CD14-positive monocyte (primary cell): ENCODE measurements around the gene BLCAP. TPM values are rescaled to one million over a fixed set of nuclear protein-coding genes. Genes with fewer than 3 reads are reported as not detected.
A peak's percentile ranks its signal among the peaks of the same experiment; 100 is the strongest.

Experiments
- DNase-seq, 3 donors: peaks; one replicate each; pipeline ENCODE4 v3.0.0-alpha.2; 2011 to 2022
- H2AFZ ChIP-seq: 2 replicates; pipeline ENCODE4 v1.6.0; 2012; ENCODE audit warnings: mild to moderate bottlenecking, low read depth, low read length, inconsistent platforms; ENCODE audit not compliant: insufficient read depth, poor library complexity, severe bottlenecking
- H3K27ac ChIP-seq, 2 donors: 1 replicate in 1 of 2; 2 replicates in 1 of 2; pipeline ENCODE4 v1.5.1; 2012 to 2013; ENCODE audit warnings: low read length in 2 of 2, control low read depth in 1 of 2, inconsistent platforms in 1 of 2, low read depth in 1 of 2, mild to moderate bottlenecking in 1 of 2
- H3K27me3 ChIP-seq, 2 donors: one replicate each; pipeline versions ENCODE4 v1.6.0 to v1.6.1; 2011 to 2013; ENCODE audit warnings: low read length in 2 of 2; ENCODE audit not compliant: control insufficient read depth in 2 of 2, insufficient read depth in 2 of 2
- H3K36me3 ChIP-seq, 2 donors: replicated peaks in 1 of 2; 1 replicate in 1 of 2; 2 replicates in 1 of 2; pipeline versions ENCODE4 v1.5.1 to v1.6.1; 2012 to 2013; ENCODE audit warnings: low read length in 2 of 2, control low read depth in 1 of 2, inconsistent platforms in 1 of 2, mild to moderate bottlenecking in 1 of 2; ENCODE audit not compliant: insufficient read depth in 2 of 2, control insufficient read depth in 1 of 2
- H3K4me1 ChIP-seq, 2 donors: 1 replicate in 1 of 2; 2 replicates in 1 of 2; pipeline versions ENCODE4 v1.5.1 to v1.6.1; 2012 to 2013; ENCODE audit warnings: low read length in 2 of 2, control low read depth in 1 of 2, inconsistent platforms in 1 of 2, mild to moderate bottlenecking in 1 of 2, moderate library complexity in 1 of 2; ENCODE audit not compliant: insufficient read depth in 2 of 2, control insufficient read depth in 1 of 2
- H3K4me2 ChIP-seq: replicated peaks from 2 replicates; pipeline ENCODE3; 2012; ENCODE audit warnings: low read length, moderate library complexity, mild to moderate bottlenecking; ENCODE audit not compliant: poor library complexity, severe bottlenecking; ENCODE audit errors: extremely low read depth
- H3K4me3 ChIP-seq, 3 experiments: fragments of 200-600 bp in 1 of 3; sonication (generic) in 1 of 3; replicated peaks in 1 of 3; 1 replicate in 2 of 3; 2 replicates in 1 of 3; pipeline ENCODE4 v1.5.1; 2011 to 2013; ENCODE audit warnings: low read length in 3 of 3, mild to moderate bottlenecking in 3 of 3, control low read depth in 2 of 3, low read depth in 2 of 3, inconsistent platforms in 1 of 3, moderate library complexity in 1 of 3
- H3K79me2 ChIP-seq: 2 replicates; pipeline ENCODE4 v1.6.0; 2012; ENCODE audit warnings: mild to moderate bottlenecking, control low read depth, inconsistent platforms, low read length, moderate library complexity; ENCODE audit not compliant: insufficient read depth
- H3K9ac ChIP-seq: 2 replicates; pipeline ENCODE4 v1.6.0; 2017; ENCODE audit warnings: low read length, mild to moderate bottlenecking; ENCODE audit not compliant: insufficient read depth, poor library complexity, severe bottlenecking
- H3K9me3 ChIP-seq, 2 donors: replicated peaks in 1 of 2; 1 replicate in 1 of 2; 2 replicates in 1 of 2; pipeline versions ENCODE4 v1.5.1 to v1.6.1; 2012 to 2013; ENCODE audit warnings: low read length in 2 of 2, control low read depth in 1 of 2; ENCODE audit not compliant: control insufficient read depth in 1 of 2, insufficient read depth in 1 of 2
- H4K20me1 ChIP-seq: 2 replicates; pipeline ENCODE4 v1.6.0; 2012; ENCODE audit warnings: mild to moderate bottlenecking, low read length, control low read depth, moderate library complexity; ENCODE audit not compliant: insufficient read depth
- H3K27ac Mint-ChIP-seq, 7 donors: one replicate each; pipeline ENCODE4 v1.8.0; 2020; ENCODE audit warnings: mild to moderate bottlenecking in 7 of 7, mixed read lengths in 7 of 7, moderate library complexity in 6 of 7, inconsistent platforms in 2 of 7
- H3K27me3 Mint-ChIP-seq, 3 donors: one replicate each; pipeline ENCODE4 v1.8.0; 2021 to 2022; ENCODE audit warnings: low read depth in 3 of 3, mild to moderate bottlenecking in 3 of 3, mixed read lengths in 3 of 3, moderate library complexity in 3 of 3, inconsistent platforms in 1 of 3
- H3K36me3 Mint-ChIP-seq, 2 donors: one replicate each; pipeline ENCODE4 v1.8.0; 2020; ENCODE audit warnings: mixed read lengths in 2 of 2, inconsistent platforms in 1 of 2, mild to moderate bottlenecking in 1 of 2
- H3K4me1 Mint-ChIP-seq: one replicate; pipeline ENCODE4 v1.8.0; 2020; ENCODE audit warnings: mild to moderate bottlenecking, mixed read lengths
- H3K4me3 Mint-ChIP-seq, 2 donors: one replicate each; pipeline ENCODE4 v1.8.0; 2020; ENCODE audit warnings: mild to moderate bottlenecking in 2 of 2, mixed read lengths in 2 of 2, moderate library complexity in 1 of 2
- H3K9me3 Mint-ChIP-seq, 7 donors: one replicate each; pipeline ENCODE4 v1.8.0; 2020 to 2022; ENCODE audit warnings: mixed read lengths in 7 of 7, mild to moderate bottlenecking in 6 of 7, moderate library complexity in 6 of 7, inconsistent platforms in 2 of 7
- CTCF ChIP-seq: fragments of 200-600 bp; IDR thresholded peaks from one replicate; pipeline ENCODE4 v1.8.0; 2022; ENCODE audit warnings: antibody characterized with exemption, mild to moderate bottlenecking
- WGBS: methylation state at CpG from one replicate; pipeline ENCODE4 v1.1.5; 2013; ENCODE audit warnings: missing lambda C conversion rate; ENCODE audit not compliant: insufficient coverage; 5-methylcytosine and 5-hydroxymethylcytosine counted together
- intact Hi-C, 2 donors: fragments of 100-400 bp; cut with micrococcal nuclease; formaldehyde crosslinking; loops; one replicate each; pipeline versions ENCODE4 v1.15.0 to v1.15.1; 2023
- polyA plus RNA-seq, 3 donors: library from polyadenylated mRNA; depleted of rRNA in 1 of 3; unstranded in 2 of 3; stranded (reverse) in 1 of 3; fragments of 300-500 nt in 2 of 3; fragments of >200 nt in 1 of 3; fragmentation: Illumina TruSeq in 2 of 3; gene quantifications; 1 replicate in 2 of 3; 2 replicates in 1 of 3; pipeline ENCODE4 v1.2.3, GENCODE V29; 2012 to 2021

The BLCAP gene
- polyA plus RNA-seq, 3 donors: 45.3 to 54.5 (median 53.3) TPM

GRCh38 chr20:37566590-37567330 is 39.1 kb upstream of the BLCAP start:
- H3K4me1 ChIP-seq: no peaks in the 10 kb centered on the region
- peaks cover 41 to 69% (median 46%) of the 10 kb centered on the region in 3 donors for H3K27me3 Mint-ChIP-seq
- H3K27me3 ChIP-seq: peaks cover 9 to 38% of the 10 kb centered on the region in 2 donors
- H4K20me1 ChIP-seq: no peaks in the 10 kb centered on the region
- DNase-seq: no peak
- no peak overlapping the region for H3K4me3 ChIP-seq
- no peaks in the 10 kb centered on the region for H3K9me3 ChIP-seq
- H3K4me1 Mint-ChIP-seq: peaks cover 6% of the 10 kb centered on the region
- H3K36me3 ChIP-seq: no peaks in the 10 kb centered on the region
- H2AFZ ChIP-seq: no peak overlapping the region
- H3K9me3 Mint-ChIP-seq: peaks cover 0 to 3% (median 0%) of the 10 kb centered on the region in 7 donors
- intact Hi-C loops: loop anchor here (5.0 to 10.0 kb wide), 2 partner anchors 426 to 428 kb away; no protein-coding TSS in a partner anchor
- peak overlapping the region in 1 of 2 donors; percentile 46 for H3K4me3 Mint-ChIP-seq
- H3K27ac ChIP-seq: no peak overlapping the region
- no peak for TF ChIP-seq CTCF
- no peak overlapping the region for H3K9ac ChIP-seq
- H3K79me2 ChIP-seq: no peaks in the 10 kb centered on the region
- 75% methylated on average over 4 of the region's 5 CpGs for WGBS
- no peak overlapping the region for H3K27ac Mint-ChIP-seq
- H3K36me3 Mint-ChIP-seq: no peaks in the 10 kb centered on the region
- no peak overlapping the region for H3K4me2 ChIP-seq

GRCh38 chr20:37565134-37565811 is 37.6 kb upstream of the BLCAP start:
- no peaks in the 10 kb centered on the region for H3K9me3 ChIP-seq
- peaks cover 6% of the 10 kb centered on the region for H3K4me1 Mint-ChIP-seq
- H2AFZ ChIP-seq: no peak overlapping the region
- H3K27ac Mint-ChIP-seq: peak overlapping the region in 1 of 7 donors; percentile 36
- peaks cover 0 to 3% (median 0%) of the 10 kb centered on the region in 7 donors for H3K9me3 Mint-ChIP-seq
- no peaks in the 10 kb centered on the region for H4K20me1 ChIP-seq
- peak overlapping the region in 1 of 2 donors; percentile 68 for H3K4me3 Mint-ChIP-seq
- H3K4me1 ChIP-seq: no peaks in the 10 kb centered on the region
- no peaks in the 10 kb centered on the region for H3K36me3 ChIP-seq
- DNase-seq: no peak
- H3K4me2 ChIP-seq: no peak overlapping the region
- intact Hi-C loops: loop anchor here (5.0 to 10.0 kb wide), 2 partner anchors 427 to 430 kb away; no protein-coding TSS in a partner anchor
- no peak overlapping the region for H3K27ac ChIP-seq
- TF ChIP-seq CTCF: no peak
- WGBS: 91% methylated on average over 10 of the region's 14 CpGs
- H3K79me2 ChIP-seq: no peaks in the 10 kb centered on the region
- no peaks in the 10 kb centered on the region for H3K36me3 Mint-ChIP-seq
- peaks cover 9 to 38% of the 10 kb centered on the region in 2 donors for H3K27me3 ChIP-seq
- H3K27me3 Mint-ChIP-seq: peaks cover 39 to 73% (median 41%) of the 10 kb centered on the region in 3 donors
- H3K9ac ChIP-seq: no peak overlapping the region
- H3K4me3 ChIP-seq: no peak overlapping the region
